K562 (cell line): ENCODE measurements around the gene GMPR2. TPM values are rescaled to one million over a fixed set of nuclear protein-coding genes. Genes with fewer than 3 reads are reported as not detected.

Experiments used
- CBFA2T2 ChIP-seq: fragments of 450-650 bp; conservative IDR thresholded peaks from 2 replicates; pipeline ENCODE4 v1.6.1; 2017; ENCODE audit warnings: mild to moderate bottlenecking
- E2F6 ChIP-seq, 2 experiments: IDR thresholded peaks; 2 replicates each; pipeline ENCODE4 v1.6.1; 2011; ENCODE audit warnings: borderline replicate concordance in 1 of 2, control low read depth in 1 of 2, low read depth in 1 of 2, low read length in 1 of 2, mild to moderate bottlenecking in 1 of 2, mixed read lengths in 1 of 2, moderate library complexity in 1 of 2; ENCODE audit not compliant: insufficient read depth in 1 of 2, insufficient read length in 1 of 2, poor library complexity in 1 of 2, severe bottlenecking in 1 of 2; ENCODE audit errors: extremely low read depth in 1 of 2
- ELF4 ChIP-seq: fragments of 450-650 bp; formaldehyde crosslinking; IDR thresholded peaks from 2 replicates; pipeline ENCODE4 v1.4.0; 2022; ENCODE audit warnings: missing genetic modification characterization
- ETS1 ChIP-seq: conservative IDR thresholded peaks from 2 replicates; pipeline ENCODE4 v1.6.1; 2011; ENCODE audit warnings: low read depth, mild to moderate bottlenecking, low read length; ENCODE audit not compliant: control insufficient read depth
- MYC ChIP-seq, 2 experiments: fragments of 250-450 bp in 1 of 2; sonication (Bioruptor Pico) in 1 of 2; IDR thresholded peaks; 2 replicates each; pipeline versions ENCODE4 v1.5.1 to v1.6.1; 2012 to 2021; ENCODE audit warnings: low read depth in 2 of 2, borderline replicate concordance in 1 of 2, improper control_type of control experiment in 1 of 2, low read length in 1 of 2, mild to moderate bottlenecking in 1 of 2, moderate library complexity in 1 of 2
- NFXL1 ChIP-seq: fragments of 450-650 bp; formaldehyde crosslinking; IDR thresholded peaks from 2 replicates; pipeline ENCODE4 v1.4.0; 2021; ENCODE audit warnings: mild to moderate bottlenecking
- NR2C2 ChIP-seq, 2 experiments: fragments of 200-800 bp in 1 of 2; sonication (Bioruptor generic) in 1 of 2; sonication (generic) in 1 of 2; formaldehyde crosslinking in 1 of 2; IDR thresholded peaks; 2 replicates each; pipeline versions ENCODE4 v1.6.1 to v1.8.0; 2016 to 2022; ENCODE audit warnings: mild to moderate bottlenecking in 1 of 2, missing compliant biosample characterization in 1 of 2, missing genetic modification characterization in 1 of 2, missing genetic modification reagents in 1 of 2
- SIX5 ChIP-seq, 2 experiments: IDR thresholded peaks; 2 replicates each; pipeline ENCODE4 v1.6.1; 2011; ENCODE audit warnings: low read length in 2 of 2, borderline replicate concordance in 1 of 2, low read depth in 1 of 2, mild to moderate bottlenecking in 1 of 2, moderate library complexity in 1 of 2; ENCODE audit not compliant: insufficient read depth in 1 of 2
- SMAD3 ChIP-seq: fragments of 450-650 bp; formaldehyde crosslinking; conservative IDR thresholded peaks from 2 replicates; pipeline ENCODE4 v1.4.0; 2020; ENCODE audit warnings: mild to moderate bottlenecking
- SP1 ChIP-seq: sonication (generic); formaldehyde crosslinking; IDR thresholded peaks from 2 replicates; pipeline ENCODE4 v1.8.1; 2022; ENCODE audit warnings: mild to moderate bottlenecking, missing genetic modification reagents
- TGIF2 ChIP-seq: sonication (generic); formaldehyde crosslinking; IDR thresholded peaks from 2 replicates; pipeline ENCODE4 v1.8.1; 2022; ENCODE audit warnings: mild to moderate bottlenecking, missing genetic modification reagents, moderate library complexity
- U2AF2 ChIP-seq: fragments of 200-400 bp; formaldehyde crosslinking; optimal IDR thresholded peaks from 2 replicates; pipeline ENCODE3; 2017; ENCODE audit warnings: low read depth, mild to moderate bottlenecking, low read length
- USF2 ChIP-seq: sonication (generic); formaldehyde crosslinking; IDR thresholded peaks from 2 replicates; pipeline ENCODE4 v1.5.0; 2020; ENCODE audit warnings: missing genetic modification reagents
- ZBTB33 ChIP-seq: sonication (generic); formaldehyde crosslinking; IDR thresholded peaks from 2 replicates; pipeline ENCODE4 v1.8.1; 2023; ENCODE audit warnings: mild to moderate bottlenecking, missing genetic modification reagents
- ZC3H4 ChIP-seq: sonication (generic); formaldehyde crosslinking; IDR thresholded peaks from 2 replicates; pipeline ENCODE4 v1.9.0; 2021; ENCODE audit warnings: missing genetic modification reagents, borderline replicate concordance
- ZFX ChIP-seq: sonication (generic); formaldehyde crosslinking; IDR thresholded peaks from 2 replicates; pipeline ENCODE4 v1.8.0; 2022; ENCODE audit warnings: mild to moderate bottlenecking, missing genetic modification reagents, moderate library complexity
- ZNF12 ChIP-seq: sonication (generic); formaldehyde crosslinking; IDR thresholded peaks from 2 replicates; pipeline ENCODE4 v1.4.0; 2020; ENCODE audit warnings: mild to moderate bottlenecking, missing genetic modification reagents
- ZNF263 ChIP-seq: sonication (generic); formaldehyde crosslinking; IDR thresholded peaks from 2 replicates; pipeline ENCODE4 v1.8.0; 2022; ENCODE audit warnings: mild to moderate bottlenecking, missing genetic modification reagents, borderline replicate concordance
- ZNF764 ChIP-seq: fragments of 250-450 bp; sonication (Bioruptor Pico); IDR thresholded peaks from 2 replicates; pipeline ENCODE4 v1.4.0; 2020; ENCODE audit warnings: low read depth, mild to moderate bottlenecking, moderate library complexity
- polyA plus RNA-seq, 8 experiments: library from polyadenylated mRNA; depleted of rRNA in 4 of 8; stranded (reverse) in 5 of 8; unstranded in 3 of 8; fragments of >200 nt; fragmentation: Nextera tagmentation in 2 of 8; fragmentation: Illumina TruSeq in 1 of 8; extraction: Ambion mirVana in 2 of 8; extraction: Trizol in 1 of 8; gene quantifications; 2 replicates each; pipeline versions ENCODE4 v1.2.1 to v1.2.3, GENCODE V29; 2011 to 2014; ENCODE audit warnings: inconsistent platforms in 1 of 8, missing spikeins in 1 of 8
- total RNA-seq, 7 experiments: library from RNA; depleted of rRNA in 6 of 7; stranded (reverse); fragments of >200 nt in 6 of 7; fragmentation: Illumina TruSeq in 2 of 7; extraction: Trizol in 2 of 7; gene quantifications; 2 replicates each; pipeline versions ENCODE4 v1.2.1 to v1.2.3, GENCODE V29; 2011 to 2021; ENCODE audit warnings: low replicate concordance in 1 of 7

Gene GMPR2
- total and polyA plus RNA-seq, 9 of the 15 experiments (the other 6 are each of a cell fraction or from before 2014, with no cell fraction given) = 26.4 to 67.4 (median 36.3) TPM

- peak; percentile 50; the same call in 1 of the 2 replicates for TF ChIP-seq ZBTB33 (CRISPR knock-in tag)
- peak; percentile 54 for TF ChIP-seq MYC (IDR thresholded peaks at IDR 0.05; ENCODE audit: low read depth, low read length)
- TF ChIP-seq MYC (CRISPR knock-in tag; IDR thresholded peaks at IDR 0.05; ENCODE audit: borderline replicate concordance, low read depth) = no peak; the same call in 1 of the 2 replicates
- peak; percentile 34 to 41; a peak in 3 of 4 replicates for TF ChIP-seq SIX5 (IDR thresholded peaks at IDR 0.05; ENCODE audit: borderline replicate concordance in 1 of 2, insufficient read depth in 1 of 2, low read depth in 1 of 2, low read length in 2 of 2)
- peak; percentile 53; the same call in 1 of the 2 replicates for TF ChIP-seq ZNF12 (CRISPR knock-in tag)
- TF ChIP-seq NFXL1 = no peak
- peak; percentile 66; the same call in 1 of the 2 replicates for TF ChIP-seq ZNF263 (CRISPR knock-in tag)
- peak; percentile 95 for TF ChIP-seq ZFX
- TF ChIP-seq ELF4 (CRISPR knock-in tag) = peak; percentile 77; the same call in 1 of the 2 replicates
- peak; percentile 99 to 100 for TF ChIP-seq E2F6 (IDR thresholded peaks at IDR 0.05; ENCODE audit: borderline replicate concordance in 1 of 2, extremely low read depth in 1 of 2, insufficient read depth in 1 of 2, insufficient read length in 1 of 2, low read depth in 1 of 2, low read length in 1 of 2, poor library complexity in 1 of 2, severe bottlenecking in 1 of 2)
- no peak for TF ChIP-seq USF2 (CRISPR knock-in tag)
- TF ChIP-seq SMAD3 (CRISPR knock-in tag) = no peak
- no peak for TF ChIP-seq ZC3H4
- TF ChIP-seq TGIF2 = peak; percentile 68; the same call in 1 of the 2 replicates
- TF ChIP-seq SP1 (CRISPR knock-in tag) = peak; percentile 69; the same call in 1 of the 2 replicates
- no peak for TF ChIP-seq NR2C2 (CRISPR knock-in tag; IDR thresholded peaks at IDR 0.05)
- peak; percentile 74 for TF ChIP-seq NR2C2 (tag; IDR thresholded peaks at IDR 0.05)
- TF ChIP-seq ETS1 = peak; percentile 28; the same call in 1 of the 2 replicates
- TF ChIP-seq CBFA2T2 = no peak
- no peak for TF ChIP-seq U2AF2
- no peak for TF ChIP-seq ZNF764
These were observed 37.3 kb upstream of the GMPR2 start, which contains the start of gene TM9SF1 (continued) for GRCh38 chr14:24195186-24196070.
